Activated naive CD8-positive, alpha-beta T cell (primary cell): ENCODE results near the gene RNF32.
"Not testable (repeated sequence)": the region's sequence is repeated elsewhere in the genome, so short reads cannot be mapped to it uniquely, and the experiment has no call there.

Experiments used
- H3K27ac Mint-ChIP-seq: one replicate; pipeline ENCODE4 v1.8.0; 2021; ENCODE audit warnings: mixed read lengths
- H3K27me3 Mint-ChIP-seq: one replicate; pipeline ENCODE4 v1.8.0; 2021; ENCODE audit warnings: mixed read lengths
- H3K36me3 Mint-ChIP-seq: one replicate; pipeline ENCODE4 v1.8.0; 2021; ENCODE audit warnings: mixed read lengths
- H3K4me1 Mint-ChIP-seq: one replicate; pipeline ENCODE4 v1.8.0; 2021; ENCODE audit warnings: low read depth, mixed read lengths
- H3K4me3 Mint-ChIP-seq: one replicate; pipeline ENCODE4 v1.8.0; 2021; ENCODE audit warnings: mild to moderate bottlenecking, mixed read lengths
- H3K9me3 Mint-ChIP-seq: one replicate; pipeline ENCODE4 v1.8.0; 2021; ENCODE audit warnings: low read depth, mixed read lengths

The RNF32 gene

DNA sequence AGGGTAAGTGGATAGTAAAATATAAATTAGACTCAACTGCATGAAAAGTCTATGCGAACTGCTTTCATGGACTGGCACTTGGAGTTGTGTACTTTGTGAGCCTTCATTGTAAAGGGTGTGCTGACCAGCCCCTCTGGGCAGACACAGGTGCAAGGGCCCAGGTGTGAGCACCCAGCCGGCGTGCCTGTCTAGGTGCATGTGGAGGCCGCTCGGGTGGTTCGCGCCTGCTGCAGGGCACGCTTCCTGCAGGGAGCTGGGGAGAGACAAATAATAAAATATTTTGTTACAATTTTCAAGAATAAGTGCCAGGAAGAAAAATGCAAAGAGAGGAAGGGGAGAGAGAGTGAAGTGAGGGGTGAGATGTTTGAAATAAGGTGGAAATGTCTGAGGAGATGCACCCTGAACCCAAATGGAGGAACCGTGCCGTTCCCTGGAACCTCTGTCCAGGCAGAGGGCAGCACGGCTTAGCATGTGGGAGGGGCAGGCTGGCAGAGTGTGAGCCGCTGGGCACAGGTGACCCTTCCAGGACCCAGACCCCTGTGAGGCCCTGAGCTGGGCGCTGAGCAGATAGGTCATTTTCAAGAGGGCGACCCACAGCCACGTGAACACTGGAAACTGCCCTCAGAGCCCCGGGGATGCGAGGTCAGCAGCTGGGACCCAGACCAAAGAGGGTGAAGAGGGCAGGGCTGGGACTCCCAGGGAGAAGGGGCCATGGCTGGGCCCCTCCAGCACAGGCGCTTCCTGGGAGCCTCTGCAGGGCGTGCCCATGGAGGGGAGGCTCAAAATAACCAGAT lies 28.7 kb downstream of the RNF32 start:
- Mint-ChIP-seq H3K9me3 (no peaks in the 10 kb centered on the region), H3K27me3 (no peaks in the 10 kb centered on the region), H3K4me1 (no peaks in the 10 kb centered on the region), H3K4me3 (no peak overlapping the region), H3K36me3 (peaks cover 4% of the 10 kb centered on the region), H3K27ac (no peak overlapping the region)

DNA sequence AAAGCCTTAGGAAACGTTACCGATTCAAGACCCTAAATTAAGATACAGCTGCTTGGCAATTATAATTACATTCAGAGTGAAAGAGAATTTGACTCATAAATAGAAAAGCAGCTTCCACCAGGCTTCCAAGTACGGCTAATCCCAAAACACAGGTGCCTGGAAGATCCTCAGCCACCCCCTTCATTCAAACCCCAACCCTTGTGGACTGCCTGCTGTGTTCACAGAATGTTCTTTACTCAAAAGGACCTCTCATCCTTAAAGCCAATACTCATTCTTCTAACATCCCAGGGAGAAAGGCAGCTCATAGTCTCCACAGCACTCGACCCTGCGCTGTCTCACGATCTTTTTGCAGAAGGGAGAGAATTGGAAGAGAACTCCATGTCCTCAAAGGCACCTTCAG lies 32.9 kb downstream of the RNF32 start:
- Mint-ChIP-seq H3K27ac (no peak overlapping the region), H3K4me1 (no peaks in the 10 kb centered on the region), H3K4me3 (no peak overlapping the region), H3K36me3 (peaks cover 8% of the 10 kb centered on the region), H3K27me3 (no peaks in the 10 kb centered on the region), H3K9me3 (no peaks in the 10 kb centered on the region)

DNA sequence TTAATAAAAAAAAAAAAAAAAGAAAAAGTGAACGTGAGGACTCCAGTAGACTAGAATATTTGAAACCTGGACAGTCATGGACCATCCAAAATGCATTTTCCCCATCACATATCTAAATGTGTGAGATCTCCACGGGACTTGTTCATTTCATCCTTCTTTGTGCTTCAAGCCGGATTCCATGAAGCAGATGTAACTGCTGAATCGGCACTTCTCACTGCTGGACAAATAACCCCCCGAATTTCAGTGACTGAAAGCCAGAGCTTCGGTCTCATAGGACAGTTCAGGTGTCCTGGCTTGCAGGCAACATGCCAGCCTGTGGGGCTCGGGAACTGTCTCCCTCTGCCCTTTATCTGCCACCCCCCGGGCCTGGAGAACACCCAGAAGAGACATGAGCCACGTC lies 33.3 kb downstream of the RNF32 start:
- Mint-ChIP-seq H3K27ac (no peak overlapping the region), H3K4me1 (no peaks in the 10 kb centered on the region), H3K36me3 (peaks cover 8% of the 10 kb centered on the region), H3K4me3 (no peak overlapping the region), H3K9me3 (no peaks in the 10 kb centered on the region), H3K27me3 (no peaks in the 10 kb centered on the region)

DNA sequence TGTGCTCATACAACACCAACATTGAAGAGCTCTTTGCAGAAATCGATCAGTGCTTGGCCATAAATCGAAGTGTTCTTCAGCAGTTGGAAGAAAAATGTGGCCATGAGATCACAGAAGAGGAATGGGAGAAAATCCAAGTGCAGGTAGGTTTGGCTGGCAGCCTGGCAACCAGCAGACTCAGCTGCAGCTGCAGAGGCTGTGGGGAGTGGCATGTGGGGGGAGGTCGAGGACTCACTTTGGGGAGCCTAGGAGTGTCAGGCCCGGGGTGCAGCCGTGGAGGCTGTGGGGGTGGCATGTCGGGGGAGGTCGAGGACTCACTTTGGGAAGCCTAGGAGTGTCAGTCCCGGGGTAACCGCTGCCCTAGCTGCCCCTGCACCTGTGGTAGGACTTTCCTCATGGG lies 35.1 kb downstream of the RNF32 start:
- Mint-ChIP-seq H3K4me3 (no peak overlapping the region), H3K9me3 (no peaks in the 10 kb centered on the region), H3K36me3 (peaks cover 8% of the 10 kb centered on the region), H3K27me3 (no peaks in the 10 kb centered on the region), H3K4me1 (no peaks in the 10 kb centered on the region), H3K27ac (no peak overlapping the region)

DNA sequence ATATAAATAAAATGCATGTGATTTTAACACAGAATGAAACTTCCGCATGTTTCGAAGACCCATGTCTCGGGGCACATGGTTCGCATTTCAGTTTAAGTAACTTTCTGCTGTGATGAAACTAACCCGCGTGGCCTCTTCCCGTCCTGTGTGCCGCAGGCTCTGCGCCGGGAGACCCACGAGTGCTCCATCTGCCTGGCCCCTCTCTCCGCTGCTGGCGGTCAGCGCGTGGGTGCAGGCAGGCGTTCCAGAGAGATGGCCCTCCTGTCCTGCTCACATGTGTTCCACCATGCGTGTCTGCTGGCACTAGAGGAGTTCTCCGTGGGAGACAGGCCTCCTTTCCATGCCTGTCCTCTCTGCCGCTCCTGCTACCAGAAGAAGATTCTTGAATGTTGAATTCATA lies 35.7 kb downstream of the RNF32 start:
- Mint-ChIP-seq H3K4me3 (no peak overlapping the region), H3K4me1 (no peaks in the 10 kb centered on the region), H3K36me3 (peaks cover 8% of the 10 kb centered on the region), H3K27me3 (no peaks in the 10 kb centered on the region), H3K27ac (no peak overlapping the region), H3K9me3 (no peaks in the 10 kb centered on the region)

DNA sequence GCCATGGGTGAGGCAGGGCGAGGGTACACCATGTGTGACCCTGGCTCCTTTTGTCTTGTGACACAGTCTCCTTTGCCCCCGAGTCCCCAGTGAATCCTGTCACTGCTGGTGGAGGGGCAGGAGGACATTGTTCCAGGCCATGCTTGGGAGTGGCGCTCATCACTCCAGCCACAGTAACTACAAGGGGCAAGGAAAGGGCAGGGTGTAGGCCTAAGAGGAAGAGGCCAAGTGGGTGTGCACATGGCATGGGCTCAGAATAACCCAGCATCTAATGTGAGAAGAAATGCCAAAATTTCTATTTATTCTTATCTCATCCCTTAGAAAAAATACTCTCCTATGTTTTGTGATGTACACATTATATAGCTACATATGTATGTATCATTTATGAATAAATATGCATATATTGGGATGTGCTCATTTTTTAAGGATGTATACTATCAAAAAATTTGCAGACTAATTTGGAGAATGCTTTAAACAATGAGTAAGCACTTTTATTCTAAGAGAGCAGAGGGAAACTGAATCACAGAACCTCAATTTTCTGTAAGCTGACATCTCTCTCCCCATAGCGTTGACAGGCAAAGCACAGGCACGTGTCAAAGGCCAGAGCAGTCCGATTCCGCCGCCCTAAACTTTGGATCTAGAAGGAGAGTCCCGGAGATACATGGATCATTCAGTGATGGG lies 36.9 kb downstream of the RNF32 start:
- Mint-ChIP-seq H3K4me3 (no peak overlapping the region), H3K4me1 (no peaks in the 10 kb centered on the region), H3K27ac (no peak overlapping the region), H3K27me3 (no peaks in the 10 kb centered on the region), H3K9me3 (no peaks in the 10 kb centered on the region), H3K36me3 (peaks cover 8% of the 10 kb centered on the region)

DNA sequence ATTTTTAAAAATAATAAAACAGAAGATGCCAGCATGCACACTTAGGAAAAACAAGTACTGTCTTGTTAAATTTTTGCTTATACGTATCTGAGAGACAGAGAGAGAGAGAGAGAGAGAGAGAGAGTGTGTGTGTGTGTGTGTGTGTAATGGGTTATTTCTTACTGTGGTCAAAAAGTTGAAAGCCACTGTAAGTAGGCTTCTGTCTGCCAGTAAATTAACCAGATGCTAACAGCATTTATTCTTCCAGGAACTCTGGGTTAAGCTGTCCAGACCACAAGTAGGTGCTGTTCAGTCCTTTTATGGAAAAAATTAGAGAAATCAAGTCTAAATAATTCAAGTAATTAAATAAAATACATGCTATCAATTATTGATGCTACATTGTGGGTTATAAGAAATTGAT lies 39.7 kb downstream of the RNF32 start:
- H3K36me3 Mint-ChIP-seq, result peaks cover 5% of the 10 kb centered on the region
- H3K27ac Mint-ChIP-seq, result no peak overlapping the region
- no peaks in the 10 kb centered on the region for H3K9me3 Mint-ChIP-seq
- H3K4me1 Mint-ChIP-seq, result no peaks in the 10 kb centered on the region
- H3K4me3 Mint-ChIP-seq, result no peak overlapping the region
- H3K27me3 Mint-ChIP-seq, result no peaks in the 10 kb centered on the region

DNA sequence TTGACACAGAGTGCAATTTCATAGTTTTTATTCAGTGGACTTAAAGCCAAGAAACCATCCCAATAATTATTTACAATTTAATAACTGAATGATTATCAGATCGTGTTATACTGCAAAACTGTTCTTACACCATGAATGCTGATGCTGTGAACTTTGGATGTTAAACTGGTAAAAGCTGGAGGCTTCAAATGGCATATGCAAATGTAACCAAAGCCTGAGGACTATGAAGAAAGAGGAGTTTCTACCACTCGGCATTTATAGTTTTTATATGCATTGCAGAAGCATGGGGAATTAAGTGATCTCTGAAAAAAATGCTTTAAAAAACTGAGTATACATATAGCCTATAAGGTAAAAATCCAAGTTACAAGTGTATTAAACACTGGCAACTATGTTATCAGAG lies 42.4 kb downstream of the RNF32 start:
- no peaks in the 10 kb centered on the region for H3K9me3 Mint-ChIP-seq
- H3K27me3 Mint-ChIP-seq, result no peaks in the 10 kb centered on the region
- H3K27ac Mint-ChIP-seq, result no peak overlapping the region
- no peaks in the 10 kb centered on the region for H3K36me3 Mint-ChIP-seq
- H3K4me3 Mint-ChIP-seq, result no peak overlapping the region
- no peaks in the 10 kb centered on the region for H3K4me1 Mint-ChIP-seq

DNA sequence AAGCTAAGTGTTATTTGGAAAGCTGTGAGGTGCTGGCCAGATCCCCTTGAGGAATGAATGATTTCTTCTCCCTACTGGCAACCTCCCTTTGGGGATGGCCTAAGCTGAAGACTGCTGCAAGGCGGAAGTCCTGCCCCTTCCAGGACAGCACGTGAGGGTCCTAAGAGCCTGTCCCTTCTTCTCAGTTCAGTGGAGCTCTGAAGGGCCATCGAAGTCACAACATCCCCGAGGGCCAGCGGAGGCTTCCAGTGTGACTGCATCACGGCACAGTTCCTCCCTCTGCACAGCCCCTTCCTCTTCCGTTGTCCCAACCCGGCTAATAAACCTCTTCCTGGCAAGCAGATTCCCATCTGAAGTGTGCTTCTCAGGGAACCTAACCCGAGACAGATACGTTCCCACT lies 43.7 kb downstream of the RNF32 start:
- Mint-ChIP-seq H3K27me3 (no peaks in the 10 kb centered on the region), H3K4me1 (no peaks in the 10 kb centered on the region), H3K27ac (no peak overlapping the region), H3K36me3 (no peaks in the 10 kb centered on the region), H3K4me3 (no peak overlapping the region), H3K9me3 (no peaks in the 10 kb centered on the region)

DNA sequence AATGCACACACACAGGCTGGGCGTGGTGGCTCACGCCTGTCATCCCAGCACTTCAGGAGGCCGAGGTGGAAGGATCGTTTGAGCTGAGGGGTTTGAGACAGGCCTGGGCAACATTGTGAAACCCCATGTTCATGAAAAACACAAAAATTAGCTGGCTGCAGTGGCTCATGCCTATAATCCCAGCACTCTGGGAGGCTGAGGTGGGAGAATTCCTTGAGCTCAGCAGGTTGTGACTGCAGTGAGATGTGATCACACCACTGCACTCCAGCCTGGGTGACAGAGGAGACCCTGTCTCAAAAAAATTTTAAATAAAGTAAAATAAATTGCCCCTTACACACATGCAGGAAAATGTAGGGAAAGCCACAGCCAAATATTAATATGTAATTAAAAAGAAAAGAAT lies 44.1 kb downstream of the RNF32 start:
- Mint-ChIP-seq H3K4me3 (no peak overlapping the region), H3K27me3 (no peaks in the 10 kb centered on the region), H3K9me3 (no peaks in the 10 kb centered on the region), H3K27ac (no peak overlapping the region), H3K4me1 (no peaks in the 10 kb centered on the region), H3K36me3 (no peaks in the 10 kb centered on the region)

DNA sequence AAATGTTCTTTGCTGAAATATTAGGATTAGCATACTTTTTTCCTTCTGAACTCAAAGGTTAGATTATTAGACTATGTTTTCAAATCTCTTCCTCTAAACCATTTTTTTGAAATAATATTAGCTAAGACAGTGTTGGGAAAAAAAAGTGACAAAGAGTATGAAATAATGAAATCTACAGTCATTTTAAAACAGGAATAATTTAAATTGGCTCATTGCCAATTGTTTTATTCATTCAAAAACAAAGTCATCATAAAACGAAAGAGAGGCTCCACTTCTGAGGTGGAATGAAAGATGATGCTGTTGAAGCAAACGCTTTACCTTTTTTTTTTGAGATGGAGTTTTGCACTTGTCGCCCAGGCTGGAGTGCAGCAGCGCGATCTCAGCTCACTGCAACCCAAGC lies 51.2 kb downstream of the RNF32 start:
- H3K9me3 Mint-ChIP-seq, result no peaks in the 10 kb centered on the region
- H3K27me3 Mint-ChIP-seq, result no peaks in the 10 kb centered on the region
- no peak overlapping the region for H3K4me3 Mint-ChIP-seq

DNA sequence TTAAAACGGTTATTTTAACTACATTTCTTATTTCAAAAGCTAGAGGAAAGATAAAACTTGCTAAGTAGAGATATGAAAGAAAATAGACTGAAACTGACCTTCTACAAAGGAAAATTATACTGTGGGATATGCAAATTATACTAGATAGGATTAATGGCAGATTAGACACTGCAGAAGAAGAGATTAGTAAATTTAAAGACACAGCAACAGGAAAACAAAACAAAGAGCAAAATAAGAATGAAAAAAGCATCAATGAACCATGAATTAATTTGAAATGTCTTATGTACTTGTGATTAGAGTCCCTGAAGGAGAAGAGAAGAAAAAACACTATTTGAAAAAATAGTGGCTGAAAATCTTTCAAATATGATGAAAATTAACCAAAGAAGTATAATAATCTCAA lies 52.3 kb downstream of the RNF32 start:
- Mint-ChIP-seq H3K9me3 (peaks cover 4% of the 10 kb centered on the region), H3K27ac (no peak overlapping the region), H3K4me3 (no peak overlapping the region), H3K4me1 (peaks cover 2% of the 10 kb centered on the region), H3K27me3 (no peaks in the 10 kb centered on the region), H3K36me3 (peaks cover 29% of the 10 kb centered on the region)

More for the DNA sequence above, 51.2 kb downstream of the RNF32 start:
- Mint-ChIP-seq H3K4me1 (peaks cover 2% of the 10 kb centered on the region), H3K27ac (no peak overlapping the region), H3K36me3 (peaks cover 19% of the 10 kb centered on the region)

DNA sequence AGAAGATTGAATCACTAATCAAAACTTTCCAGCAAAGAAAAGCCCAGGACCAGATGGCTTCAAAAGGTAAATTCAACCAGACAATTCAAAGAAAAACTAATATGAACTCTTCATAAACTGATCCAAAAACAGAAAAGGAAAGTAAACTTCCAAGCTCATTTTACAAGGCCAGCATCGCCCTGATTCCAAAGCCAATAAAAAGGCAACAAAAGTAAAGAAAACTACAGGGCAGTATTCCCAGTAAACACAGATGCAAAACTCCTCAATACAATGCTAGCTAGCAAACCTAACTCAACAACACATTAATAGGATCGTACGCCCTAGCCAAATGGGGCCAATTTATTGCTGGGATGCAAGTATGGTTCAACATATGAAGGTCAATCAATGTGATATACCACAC lies 53.1 kb downstream of the RNF32 start:
- Mint-ChIP-seq H3K4me1 (peaks cover 2% of the 10 kb centered on the region), H3K27ac (no peak overlapping the region), H3K9me3 (peaks cover 8% of the 10 kb centered on the region), H3K36me3 (peaks cover 35% of the 10 kb centered on the region), H3K4me3 (no peak overlapping the region), H3K27me3 (no peaks in the 10 kb centered on the region)

DNA sequence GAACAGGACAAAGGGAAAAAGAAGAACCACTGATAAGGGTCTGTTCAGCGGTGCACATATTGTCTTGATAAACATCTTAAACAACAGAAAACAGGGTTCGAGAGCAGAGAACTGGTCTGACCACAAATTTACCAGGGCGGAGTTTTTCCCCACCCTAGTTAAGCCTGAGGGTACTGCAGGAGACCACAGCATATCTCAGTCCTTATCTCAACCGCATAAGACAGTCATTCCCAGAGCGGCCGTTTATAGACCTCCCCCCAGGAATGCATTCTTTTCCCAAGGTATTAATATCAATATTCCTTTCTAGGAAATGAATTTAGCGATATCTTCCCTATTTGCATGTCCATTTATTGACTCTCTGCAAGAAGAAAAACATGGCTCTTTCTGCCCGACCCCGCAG lies 56.7 kb downstream of the RNF32 start:
- H3K27me3 Mint-ChIP-seq, H3K4me1 Mint-ChIP-seq, H3K27ac Mint-ChIP-seq, H3K4me3 Mint-ChIP-seq: not testable (repeated sequence)
- Mint-ChIP-seq H3K9me3 (peaks cover 13% of the 10 kb centered on the region), H3K36me3 (peaks cover 54% of the 10 kb centered on the region)

DNA sequence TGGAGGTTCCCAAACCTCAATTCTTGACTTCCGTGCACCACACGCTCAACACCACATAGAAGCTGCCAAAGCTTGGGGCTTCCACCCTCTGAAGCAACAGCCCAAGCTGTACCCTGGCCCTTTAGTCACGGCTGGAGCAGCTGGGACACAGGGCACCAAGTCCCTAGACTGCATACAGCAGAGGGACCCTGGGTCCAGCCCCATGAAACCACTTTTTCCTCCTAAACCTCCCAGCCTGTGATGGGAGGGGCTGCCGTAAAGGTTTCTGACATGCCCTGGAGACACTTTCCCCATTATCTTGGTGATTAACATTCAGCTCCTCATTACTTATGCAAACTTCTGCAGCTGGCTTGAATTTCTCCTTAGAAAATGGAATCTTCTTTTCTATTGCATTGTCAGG lies 57.9 kb downstream of the RNF32 start:
- H3K36me3 Mint-ChIP-seq, result peaks cover 54% of the 10 kb centered on the region
- H3K9me3 Mint-ChIP-seq, result peaks cover 19% of the 10 kb centered on the region

DNA sequence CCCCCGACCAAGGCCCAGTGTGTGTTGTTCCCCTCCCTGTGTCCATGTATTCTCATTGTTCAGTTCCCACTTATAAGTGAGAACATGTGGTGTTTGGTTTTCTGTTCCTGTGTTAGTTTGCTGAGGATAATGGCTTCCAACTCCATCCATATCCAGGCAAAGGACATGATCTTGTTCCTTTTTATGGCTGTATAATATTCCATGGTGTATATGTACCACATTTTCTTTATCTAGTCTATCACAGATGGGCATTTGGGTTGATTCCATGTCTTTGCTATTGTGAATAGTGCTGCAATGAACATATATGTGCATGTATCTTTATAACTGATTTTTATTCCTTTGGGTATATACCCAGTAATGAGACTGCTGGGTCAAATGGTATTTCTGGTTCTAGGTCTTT lies 61.2 kb downstream of the RNF32 start:
- H3K27ac Mint-ChIP-seq, H3K4me3 Mint-ChIP-seq, H3K27me3 Mint-ChIP-seq: not testable (repeated sequence)
- Mint-ChIP-seq H3K36me3 (peaks cover 64% of the 10 kb centered on the region), H3K9me3 (peaks cover 19% of the 10 kb centered on the region), H3K4me1 (peaks cover 13% of the 10 kb centered on the region)

More for the DNA sequence above, 57.9 kb downstream of the RNF32 start:
- not testable (repeated sequence) for H3K27ac Mint-ChIP-seq, H3K4me1 Mint-ChIP-seq, H3K27me3 Mint-ChIP-seq, H3K4me3 Mint-ChIP-seq
